ENCODE measurements around the gene HSPA12A.

DNA sequence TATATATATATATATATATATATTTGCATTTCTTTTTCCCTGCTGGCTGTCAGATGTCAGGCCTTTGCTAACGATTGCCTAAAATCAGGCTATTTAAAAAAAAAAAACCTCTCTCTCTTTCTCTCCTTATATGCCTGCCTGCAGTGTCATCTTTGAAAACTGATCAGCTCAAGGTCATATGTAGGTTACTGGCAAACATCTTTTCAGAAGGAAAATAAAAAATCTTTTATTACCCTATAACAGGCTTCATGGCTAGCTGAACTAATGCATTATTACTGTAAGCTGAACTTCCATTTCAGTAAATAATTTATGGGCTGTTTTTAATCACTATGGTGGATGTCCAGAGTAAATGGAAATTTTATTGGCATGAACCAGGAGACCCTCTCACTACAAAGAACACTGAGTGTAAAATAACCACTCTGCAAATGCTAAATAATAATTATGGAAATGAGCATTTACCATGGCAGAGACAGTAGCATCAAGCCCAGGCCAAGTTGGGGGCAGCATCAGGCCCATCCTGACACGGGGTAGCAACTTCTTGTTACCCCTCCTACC is 29.3 kb downstream of the HSPA12A start:
- no peak for TF ChIP-seq CTCF (IDR thresholded peaks at IDR 0.05; ENCODE audit: low read length)
- no peak for TF ChIP-seq EZH2 (optimal IDR thresholded peaks at IDR 0.05; ENCODE audit: low read depth, low read length)
- TF ChIP-seq EZH2phosphoT487 (IDR thresholded peaks at IDR 0.05; ENCODE audit: low read length) = no peak

Data from MM.1S (cell line).